HT1080 (cell line): ENCODE results near the gene DENND1A. TPM values are rescaled to one million over a fixed set of nuclear protein-coding genes. Genes with fewer than 3 reads are reported as not detected.
A peak's percentile ranks its signal among the peaks of the same experiment; 100 is the strongest.
"Not testable (repeated sequence)": the region's sequence is repeated elsewhere in the genome, so short reads cannot be mapped to it uniquely, and the experiment has no call there.

Experiments used
- DNase-seq: peaks from one replicate; pipeline ENCODE4 v3.0.0-alpha.2; 2015; ENCODE audit warnings: low read depth
- total RNA-seq: library from RNA; depleted of rRNA; stranded (reverse); fragments of >200 nt; shearing (Covaris generic); gene quantifications from 2 replicates; pipeline ENCODE4 v1.2.3, GENCODE V29; 2014

Gene DENND1A
- total RNA-seq, 1 experiment from 2014 or later, result 33.6 TPM

DNA sequence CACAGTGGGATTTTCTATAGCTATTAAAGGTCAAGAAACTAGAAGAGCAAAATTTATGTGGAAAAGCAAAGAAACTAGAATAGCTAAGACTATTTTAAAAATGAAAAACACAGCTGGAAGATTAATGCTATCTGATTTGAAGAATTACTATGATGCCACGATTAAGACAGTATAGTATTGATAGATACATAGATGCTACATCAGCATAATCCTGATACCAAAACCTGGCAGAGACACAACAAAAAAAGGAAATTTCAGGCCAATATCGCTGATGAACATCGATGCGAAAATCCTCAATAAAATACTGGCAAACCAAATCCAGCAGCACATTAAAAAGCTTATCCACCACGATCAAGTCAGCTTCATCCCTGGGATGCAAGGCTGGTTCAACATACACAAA lies 201.4 kb downstream of the DENND1A start:
- not testable (repeated sequence) for DNase-seq

DNA sequence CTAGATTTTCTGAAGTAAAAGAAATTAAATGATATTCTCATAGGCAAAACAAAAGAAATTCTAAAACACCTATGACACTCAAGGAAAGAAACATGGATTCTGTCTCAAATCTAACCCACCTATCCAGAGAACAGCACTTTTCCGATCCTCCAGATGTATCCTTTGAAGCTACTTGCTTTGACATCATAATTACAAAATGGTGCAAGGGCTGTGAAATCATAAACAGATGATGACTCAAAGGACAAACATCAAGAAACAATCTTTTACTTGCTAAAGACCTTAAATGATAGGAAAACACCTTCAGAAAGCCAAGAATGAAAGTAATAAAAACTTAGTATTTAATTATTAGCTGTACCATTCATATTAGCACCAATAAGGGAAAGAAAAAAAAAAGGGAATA lies 202.6 kb downstream of the DENND1A start:
- no peak for DNase-seq

DNA sequence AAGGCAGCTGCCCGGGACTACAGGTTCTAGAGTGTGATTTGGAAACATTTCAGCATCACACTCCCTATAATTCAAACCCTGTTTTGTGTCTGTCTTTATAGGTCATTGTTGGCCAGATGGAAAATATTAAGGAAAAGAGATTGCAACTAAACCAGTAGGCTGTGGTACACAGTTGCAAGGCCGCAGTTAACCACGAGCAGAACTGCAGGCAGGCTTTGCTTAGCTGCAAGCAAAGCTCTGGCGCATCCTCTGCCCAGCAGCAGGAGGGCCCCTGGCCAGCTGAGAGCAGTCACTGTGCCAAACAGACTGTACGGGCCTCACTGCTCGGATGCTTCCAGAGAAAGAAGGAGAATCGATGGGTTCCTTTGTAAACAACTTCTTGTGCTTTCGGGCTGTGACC lies 204.5 kb downstream of the DENND1A start:
- no peak for DNase-seq

DNA sequence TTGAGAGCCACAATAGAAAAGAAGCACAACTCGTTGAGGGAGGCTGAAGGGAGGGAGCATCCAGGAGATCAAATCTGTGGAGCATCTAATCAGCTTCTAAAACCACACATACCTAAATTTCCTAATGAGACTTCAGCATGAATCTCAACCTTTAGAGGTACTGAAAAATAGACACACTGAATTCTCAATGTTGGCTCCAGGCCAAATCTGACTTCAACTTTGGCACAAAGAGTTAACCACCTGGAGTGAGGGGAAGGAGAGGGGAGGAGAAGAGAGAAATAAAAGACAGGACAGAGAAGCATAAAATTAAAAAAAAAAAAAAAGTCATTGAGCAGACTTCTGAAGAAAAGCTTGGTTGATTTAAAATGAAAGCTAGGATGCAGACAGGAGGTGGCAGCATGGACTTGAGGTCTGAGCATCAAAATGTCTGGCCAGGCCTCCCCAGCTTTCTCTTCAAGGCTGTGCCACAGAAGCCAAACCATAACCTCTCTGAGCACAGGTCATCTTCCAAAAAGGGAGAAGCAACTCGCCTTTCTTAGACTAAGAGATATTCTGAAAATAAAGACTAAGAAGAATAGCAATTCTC lies 205.6 kb downstream of the DENND1A start:
- DNase-seq, result peak; percentile 6

DNA sequence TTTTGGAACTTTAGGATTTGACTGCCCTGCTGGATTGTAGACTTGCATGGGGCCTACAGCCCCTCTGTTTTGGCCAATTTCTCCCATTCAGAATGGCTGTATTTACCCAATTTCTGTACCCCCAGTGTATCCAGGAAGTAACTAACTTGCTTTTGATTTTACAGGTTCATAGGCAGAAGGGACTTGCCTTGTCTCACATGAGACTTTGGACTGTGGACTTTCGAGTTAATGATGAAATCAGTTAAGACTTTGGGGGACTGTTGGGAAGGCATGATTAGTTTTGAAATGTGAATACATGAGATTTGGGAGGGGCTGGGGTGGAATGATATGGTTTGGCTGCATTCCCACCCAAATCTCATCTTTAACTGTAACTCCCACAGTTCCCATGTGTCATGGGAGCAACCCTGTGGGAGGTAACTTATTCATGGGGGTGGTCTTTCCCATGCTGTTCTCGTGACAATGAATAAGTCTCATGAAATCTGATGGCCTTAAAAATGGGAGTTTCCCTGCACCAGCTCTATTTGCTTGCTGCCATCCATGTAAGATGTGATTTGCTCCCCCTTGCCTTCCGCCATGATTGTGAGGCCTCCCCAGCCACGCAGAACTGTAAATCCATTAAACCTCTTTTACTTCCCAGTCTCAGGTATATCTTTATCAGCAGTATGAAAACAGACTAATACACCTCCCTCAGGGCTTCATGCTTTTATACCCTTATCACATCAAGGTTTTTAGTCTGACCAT lies 206.6 kb downstream of the DENND1A start:
- no peak for DNase-seq

DNA sequence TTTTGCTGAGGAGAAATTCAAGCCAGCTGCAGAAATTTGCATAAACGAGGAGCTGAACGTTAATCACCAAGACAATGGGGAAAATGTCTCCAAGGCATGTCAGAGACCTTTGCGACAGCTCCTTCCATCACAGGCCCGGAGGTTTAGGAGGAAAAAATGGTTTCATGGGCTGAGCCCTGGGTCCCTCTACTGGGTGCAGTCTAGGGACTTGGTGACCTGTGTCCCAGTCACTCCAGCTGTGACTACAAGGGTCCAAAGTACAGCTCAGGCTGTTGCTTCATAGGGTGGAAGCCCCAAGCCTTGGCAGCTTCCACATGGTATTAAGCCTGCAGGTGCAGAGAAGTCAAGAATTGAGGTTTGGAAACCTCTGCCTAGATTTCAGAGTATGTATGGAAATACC lies 207.5 kb downstream of the DENND1A start:
- DNase-seq, result no peak

DNA sequence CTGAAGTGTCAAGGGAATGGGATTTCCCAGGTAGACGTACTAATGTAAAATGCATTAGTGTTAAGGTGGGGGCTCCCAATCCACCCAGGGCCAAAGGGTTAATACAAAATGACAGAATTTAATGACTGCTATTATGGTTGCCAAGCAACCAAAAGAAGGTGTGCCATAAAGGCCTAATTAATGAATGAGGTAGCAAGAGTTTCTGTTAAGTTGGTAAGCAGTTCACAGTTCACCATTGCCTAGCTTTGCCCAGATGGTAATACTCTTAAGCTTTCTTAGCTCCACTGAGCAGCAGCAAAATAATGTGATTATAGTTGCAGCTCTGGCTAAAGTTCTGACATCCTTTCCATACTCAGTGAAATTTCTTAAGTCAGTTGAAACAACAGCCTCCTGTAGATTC lies 211.7 kb downstream of the DENND1A start:
- DNase-seq, result no peak

DNA sequence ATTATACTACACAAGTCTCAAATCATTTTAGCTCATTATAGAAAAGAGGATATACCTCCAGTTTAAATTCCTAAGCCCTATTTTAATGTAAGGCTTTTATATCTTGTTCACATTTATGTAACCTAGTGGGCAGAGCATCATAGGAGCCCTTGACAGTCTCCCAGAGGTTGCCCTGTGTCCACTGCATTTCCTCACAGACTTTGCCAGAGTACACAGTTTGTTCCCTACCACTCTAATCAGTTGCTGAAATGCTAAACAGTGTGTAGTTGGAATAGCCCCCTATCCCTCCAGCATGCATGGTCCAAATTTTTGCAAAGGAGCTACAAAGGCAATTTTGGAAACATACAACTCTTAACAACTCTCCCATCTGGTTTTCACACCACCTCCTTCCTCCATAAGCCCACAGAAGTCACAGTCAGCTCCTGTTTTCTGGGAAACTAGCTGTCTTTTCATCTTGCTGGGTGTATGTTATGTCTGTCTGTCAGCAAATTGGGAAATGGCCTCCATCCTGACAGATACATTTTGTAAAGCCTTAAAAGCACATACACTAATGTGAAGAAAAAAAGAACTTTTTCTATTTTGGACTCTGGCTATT lies 212.2 kb downstream of the DENND1A start:
- no peak for DNase-seq

DNA sequence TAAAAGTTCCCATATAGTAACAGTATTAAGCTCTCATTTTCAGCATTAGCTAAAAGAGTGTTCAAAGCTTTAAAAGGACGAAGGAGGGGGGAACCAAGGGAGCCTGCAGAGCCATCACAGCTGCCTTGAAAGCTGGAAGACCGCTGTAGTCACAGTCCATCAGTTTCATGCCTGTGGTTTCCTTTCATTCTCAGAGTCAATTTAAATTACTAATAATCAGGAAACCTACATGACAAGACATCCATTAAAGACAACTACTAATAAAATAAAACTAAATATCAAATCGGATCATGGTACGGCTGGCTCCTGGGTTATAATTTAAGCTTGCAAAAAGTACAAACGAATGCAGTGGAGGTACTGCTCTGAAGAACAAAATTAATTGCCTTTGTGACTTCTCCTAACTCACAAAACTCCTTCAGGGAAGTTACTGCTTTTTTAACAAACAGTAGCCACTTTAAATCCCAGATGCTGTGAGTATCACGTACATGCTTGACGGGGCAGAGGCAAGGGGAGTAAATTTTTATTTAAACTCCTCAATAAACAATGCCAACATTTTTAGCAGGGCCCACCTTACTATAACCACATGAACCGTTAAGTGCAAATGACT lies 213.5 kb downstream of the DENND1A start:
- no peak for DNase-seq

DNA sequence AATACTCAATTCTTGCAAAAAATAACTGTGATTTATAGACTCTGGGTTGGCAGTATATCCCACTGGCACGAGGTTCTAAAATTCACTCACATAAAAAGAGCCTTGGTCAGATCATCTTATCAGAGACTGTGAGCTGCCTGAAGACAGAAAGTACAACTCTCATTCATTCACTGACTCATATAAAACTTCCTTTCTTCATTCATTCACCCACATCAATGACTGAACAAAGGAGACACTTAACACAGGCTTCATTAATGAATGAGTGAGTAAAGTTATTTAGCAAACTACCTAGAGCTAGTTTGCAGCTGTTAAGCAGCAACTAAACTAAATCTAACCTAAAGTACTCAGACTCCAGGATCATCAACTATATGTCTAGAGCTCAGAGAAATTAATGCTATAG lies 214.7 kb downstream of the DENND1A start:
- DNase-seq, result no peak

DNA sequence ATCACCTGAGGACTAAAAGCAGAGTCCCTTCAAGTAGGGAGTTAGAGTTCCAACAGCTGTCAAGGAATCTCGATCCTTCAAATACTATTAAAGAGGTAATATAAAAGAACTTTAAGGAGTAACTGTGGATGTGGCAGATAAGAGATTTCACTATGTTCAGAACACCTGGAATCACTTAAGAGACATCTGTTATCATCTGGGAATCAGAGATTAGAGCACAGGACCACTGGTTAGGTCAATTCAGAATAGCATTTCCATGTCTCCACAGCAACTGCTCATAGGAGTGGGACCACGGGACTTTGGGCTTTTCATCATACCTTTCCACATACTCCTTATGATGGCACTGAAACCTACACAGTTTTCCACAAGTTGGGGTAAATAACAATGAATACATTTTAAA lies 216.6 kb downstream of the DENND1A start:
- no peak for DNase-seq

DNA sequence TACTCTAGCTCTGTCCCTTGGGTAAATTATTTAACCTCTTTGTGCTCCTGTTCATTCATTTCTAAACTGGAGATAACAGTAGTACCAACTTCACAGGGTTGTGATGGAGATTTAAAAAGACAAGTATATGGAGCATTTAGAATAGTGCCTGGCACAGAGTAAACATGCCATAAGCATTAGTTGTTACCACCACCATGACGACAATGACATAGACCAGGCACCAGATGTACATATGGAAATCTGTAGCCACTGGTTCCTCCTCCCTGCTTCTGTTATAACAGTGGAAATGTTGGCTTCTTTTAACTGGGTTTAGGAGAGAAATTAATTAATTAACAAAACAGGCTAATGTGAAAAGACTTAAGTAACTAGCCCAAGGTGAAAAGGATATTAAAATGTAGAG lies 217.5 kb downstream of the DENND1A start:
- peak; percentile 7 for DNase-seq

DNA sequence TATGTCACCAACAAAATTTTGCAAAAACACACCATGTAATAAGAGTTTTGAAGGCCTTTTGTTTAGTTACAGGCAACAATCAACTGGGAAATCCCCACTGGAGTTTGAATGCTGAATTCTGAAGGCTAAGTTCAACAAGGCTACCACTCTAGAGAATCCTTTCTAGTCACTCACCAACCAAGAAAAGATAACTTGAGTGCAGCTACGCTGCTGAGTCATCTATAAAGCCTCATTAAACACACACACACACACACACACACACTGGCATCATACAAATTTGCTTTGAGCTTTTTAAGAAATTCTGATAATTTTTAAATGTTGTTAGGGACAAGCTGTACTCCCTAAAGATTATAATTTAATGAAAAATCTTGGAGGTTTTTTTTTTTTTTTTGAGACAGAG lies 219.6 kb downstream of the DENND1A start:
- peak; percentile 62 for DNase-seq

DNA sequence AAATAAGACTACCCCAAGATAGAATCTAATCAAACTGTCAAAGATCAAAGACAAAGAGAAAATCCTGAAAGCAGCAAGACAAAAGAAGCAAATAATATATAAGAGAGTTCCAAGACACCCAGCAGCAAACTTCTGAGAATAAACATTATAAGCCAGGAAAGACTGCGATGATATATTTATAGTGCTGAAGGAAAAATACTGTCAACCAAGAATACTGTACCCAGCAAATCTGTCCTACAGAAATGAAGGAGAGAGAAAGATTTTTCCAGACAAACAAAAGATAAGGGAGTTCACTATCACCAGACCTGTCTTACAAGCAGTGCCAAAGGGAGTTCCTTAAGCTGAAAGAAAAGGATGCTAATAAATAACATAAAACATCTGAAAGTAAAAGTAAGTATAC lies 227.4 kb downstream of the DENND1A start:
- DNase-seq, result no peak

DNA sequence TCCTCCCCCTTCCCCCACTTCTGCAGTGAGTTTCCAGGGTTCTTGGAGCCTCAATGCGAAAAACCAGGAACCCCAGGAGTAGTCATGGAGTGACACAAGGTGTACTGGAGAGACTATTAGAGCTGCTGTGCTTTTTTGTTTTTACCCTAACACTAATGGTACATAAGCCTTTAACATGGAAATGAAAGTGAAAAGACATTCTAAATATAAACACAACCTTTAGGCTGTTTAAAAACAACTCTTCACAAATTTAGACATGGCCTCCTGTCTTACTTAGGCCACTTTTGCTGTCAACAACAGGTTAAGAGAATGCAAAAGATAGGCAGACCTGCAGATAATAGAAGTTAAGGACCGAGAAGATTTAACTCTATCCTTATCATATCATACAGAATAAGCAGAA lies 232.2 kb downstream of the DENND1A start:
- DNase-seq, result no peak

DNA sequence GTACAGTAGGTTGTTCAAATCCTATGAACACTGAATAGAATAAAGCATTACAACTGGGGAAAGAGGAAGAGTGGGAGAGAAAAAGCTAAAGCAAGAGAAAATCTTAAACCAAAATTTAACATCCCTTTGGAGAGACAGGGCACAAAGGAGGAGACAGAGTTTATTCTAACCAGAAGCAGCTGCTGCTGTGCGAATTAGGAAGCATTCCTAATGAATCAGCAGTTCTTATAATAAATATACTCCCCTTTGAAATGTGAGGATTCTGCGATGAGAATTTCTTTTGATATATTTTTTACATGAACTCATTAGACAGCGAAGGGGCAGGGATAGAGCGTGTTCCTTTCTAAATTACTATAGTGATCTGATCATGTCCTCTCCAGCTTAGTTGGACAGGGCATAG lies 233.4 kb downstream of the DENND1A start:
- no peak for DNase-seq

DNA sequence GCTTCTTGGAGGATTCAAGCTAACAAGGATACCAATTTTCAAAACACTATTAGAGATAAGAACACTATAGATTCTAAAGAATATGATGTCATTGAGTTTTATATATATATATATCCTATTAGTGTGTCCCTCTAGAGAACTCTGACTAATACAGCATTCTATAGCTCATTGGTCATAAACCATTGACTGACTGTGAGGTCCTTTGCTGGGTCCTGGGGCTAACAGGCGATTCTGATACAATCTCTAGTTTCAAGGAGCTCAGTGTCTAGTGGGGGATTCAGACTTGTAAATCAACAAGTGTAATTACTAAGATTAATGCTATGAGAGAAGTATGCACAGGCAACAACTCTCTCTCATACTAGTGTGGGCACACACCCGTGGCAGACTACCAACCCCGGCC lies 234.5 kb downstream of the DENND1A start:
- DNase-seq, result no peak

DNA sequence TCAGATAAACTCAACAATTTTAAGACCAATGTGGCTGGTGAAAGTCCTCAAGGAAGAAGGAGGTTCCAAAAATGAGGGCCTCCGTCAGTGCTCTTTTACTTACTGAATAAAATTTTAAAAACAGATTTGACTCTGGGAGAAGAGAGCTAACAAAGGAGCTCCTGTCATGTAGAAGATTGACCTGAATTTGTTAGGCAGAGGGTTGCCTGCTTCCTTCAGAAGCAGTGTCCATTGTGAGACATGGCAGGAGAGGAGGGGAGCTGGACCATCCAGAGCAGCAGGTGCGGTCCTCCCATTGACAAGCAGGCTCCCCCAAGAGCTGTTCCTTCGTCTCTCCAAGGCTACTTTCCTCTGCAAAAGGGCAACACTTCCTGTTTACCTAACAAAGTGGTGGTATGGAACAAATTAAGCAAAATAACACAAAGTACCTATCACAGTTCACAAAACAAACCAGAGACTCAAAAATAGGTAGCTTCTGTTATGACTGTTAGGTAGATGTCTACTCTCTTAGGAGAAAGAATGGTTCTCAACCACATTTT lies 238.1 kb downstream of the DENND1A start:
- DNase-seq, result no peak

DNA sequence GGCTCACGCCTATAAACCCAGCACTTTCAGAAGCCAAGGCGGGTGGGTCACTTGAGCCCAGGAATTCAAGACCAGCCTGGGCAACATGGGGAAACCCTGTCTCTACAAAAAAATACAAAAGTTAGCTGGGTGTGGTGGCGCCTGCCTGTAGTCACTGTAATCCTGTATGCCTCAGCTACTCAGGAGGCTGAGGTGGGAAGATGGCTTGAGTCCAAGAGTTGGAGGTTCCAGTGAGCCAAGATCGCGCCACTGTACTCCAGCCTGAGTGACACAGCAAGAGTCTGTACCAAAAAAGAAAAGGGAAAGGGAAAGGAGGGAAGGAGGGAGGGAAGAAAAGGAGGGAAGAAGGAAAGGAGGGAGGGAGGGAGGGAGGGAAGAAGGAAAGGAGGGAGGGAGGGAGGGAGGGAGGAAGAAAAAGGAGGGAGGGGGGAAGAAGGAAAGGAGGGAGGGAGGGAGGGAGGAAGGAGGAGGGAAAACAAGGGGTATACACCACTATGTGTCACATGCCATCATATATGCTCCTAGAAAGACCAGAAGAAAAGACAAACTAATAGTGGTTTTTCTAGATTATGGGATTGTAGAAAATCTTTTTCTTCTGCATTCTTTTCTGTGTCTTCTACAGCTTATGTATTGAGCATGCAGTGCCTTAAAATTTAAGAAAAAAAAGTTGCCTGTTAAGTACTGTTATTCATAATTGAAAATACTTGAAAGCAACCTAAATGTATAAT lies 240.1 kb downstream of the DENND1A start:
- DNase-seq, result peak; percentile 30

DNA sequence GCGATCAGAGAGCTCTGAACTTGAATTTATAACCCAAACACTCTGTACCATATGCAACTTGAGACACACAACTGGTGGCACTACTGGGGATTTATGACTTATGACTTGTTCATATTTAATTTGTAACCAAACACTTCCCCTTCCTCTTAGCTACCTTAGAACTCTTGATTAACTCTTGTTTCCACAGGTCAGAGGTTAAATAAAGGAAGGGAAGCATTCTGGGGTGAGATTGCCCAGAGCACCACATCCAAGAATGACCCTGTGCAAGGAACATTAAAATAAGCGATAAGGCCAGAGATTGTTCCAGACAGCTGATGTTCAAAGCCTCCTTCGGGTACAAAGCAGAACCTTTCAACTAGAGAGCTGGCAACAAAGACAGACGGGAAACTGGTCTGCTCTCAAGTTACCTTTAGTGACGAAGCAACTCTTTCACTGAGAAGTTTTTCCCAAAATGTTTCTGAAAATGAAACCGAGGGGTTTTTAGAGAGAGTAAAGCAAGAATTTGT lies 242.6 kb downstream of the DENND1A start:
- DNase-seq, result no peak

DNA sequence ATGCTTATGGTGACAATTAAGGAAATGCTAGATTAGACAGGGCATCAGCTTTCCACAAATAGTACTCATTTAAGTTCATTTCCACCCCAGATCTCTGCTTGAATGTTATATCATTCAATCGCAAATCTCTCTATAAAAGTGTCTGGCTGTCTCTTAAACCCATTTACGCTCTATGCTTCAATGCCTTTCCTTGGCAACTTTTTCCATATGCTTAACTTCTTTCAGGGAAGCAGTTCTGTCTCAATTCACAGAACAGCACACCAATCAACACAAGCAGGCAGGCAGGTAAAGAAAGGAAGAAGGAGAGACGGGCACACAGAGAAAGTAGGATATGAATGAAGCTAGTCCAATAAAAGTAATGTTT lies 243.1 kb downstream of the DENND1A start:
- no peak for DNase-seq
